H1 (cell line): ENCODE measurements around the gene PANX1. TPM values are rescaled to one million over a fixed set of nuclear protein-coding genes. Genes with fewer than 3 reads are reported as not detected.

Source experiments
- CTCF ChIA-PET: fragments of 300-600 bp; sonication (Branson Sonifier 250); formaldehyde crosslinking; loops from one replicate; lab custom pipeline; 2021; ENCODE audit not compliant: partially characterized antibody; lab: Charles Lee
- POLR2A ChIA-PET: fragments of 300-600 bp; sonication (Branson Sonifier 250); formaldehyde crosslinking; loops from one replicate; lab custom pipeline; 2021; ENCODE audit warnings: inconsistent platforms; ENCODE audit not compliant: partially characterized antibody; lab: Charles Lee
- DNase-seq, 2 experiments: peaks; one replicate each; pipeline versions ENCODE4 v3.0.0 to v3.0.0-alpha.2; 2010 to 2022; ENCODE audit warnings: low spot score in 2 of 2, low read depth in 1 of 2, mixed read lengths in 1 of 2
- FAIRE-seq: peaks from 2 replicates; lab custom pipeline; 2011; peaks lifted over from hg19 to GRCh38; lab: Jason Lieb, UNC
- H2AFZ ChIP-seq: 2 replicates; pipeline ENCODE4 v1.8.1; 2012; ENCODE audit warnings: low read length, inconsistent platforms
- H2AK5ac ChIP-seq: 2 replicates; pipeline ENCODE4 v1.6.1; 2013; ENCODE audit warnings: low read depth, low read length
- H2BK120ac ChIP-seq: replicated peaks from 2 replicates; pipeline ENCODE3; 2013; ENCODE audit warnings: low read depth, low read length, inconsistent platforms
- H2BK12ac ChIP-seq: 2 replicates; pipeline ENCODE4 v1.6.1; 2013; ENCODE audit warnings: low read depth, low read length
- H2BK15ac ChIP-seq: 2 replicates; pipeline ENCODE4 v1.6.1; 2013; ENCODE audit warnings: low read length
- H2BK20ac ChIP-seq: 2 replicates; pipeline ENCODE4 v1.6.1; 2013; ENCODE audit warnings: low read length
- H2BK5ac ChIP-seq: 2 replicates; pipeline ENCODE4 v1.6.1; 2013; ENCODE audit warnings: low read depth, low read length
- H3K14ac ChIP-seq: 2 replicates; pipeline ENCODE4 v1.6.1; 2013; ENCODE audit warnings: inconsistent platforms; ENCODE audit not compliant: insufficient read length
- H3K18ac ChIP-seq: 2 replicates; pipeline ENCODE4 v1.6.1; 2013; ENCODE audit warnings: low read length; ENCODE audit errors: extremely low read depth
- H3K23ac ChIP-seq: 2 replicates; pipeline ENCODE4 v1.6.1; 2013; ENCODE audit warnings: inconsistent platforms; ENCODE audit not compliant: insufficient read length
- H3K23me2 ChIP-seq: 2 replicates; pipeline ENCODE4 v1.6.1; 2013; ENCODE audit warnings: low read depth, low read length
- H3K27ac ChIP-seq: 2 replicates; pipeline ENCODE4 v1.6.1; 2011; ENCODE audit warnings: low read depth, low read length, inconsistent platforms
- H3K27me3 ChIP-seq, 4 experiments: replicated peaks in 1 of 4; 1 replicate in 1 of 4; 2 replicates in 3 of 4; pipeline versions ENCODE4 v1.6.1 to v1.8.1; 2011 to 2013; ENCODE audit warnings: low read length in 3 of 4, mild to moderate bottlenecking in 3 of 4, inconsistent platforms in 2 of 4, mixed read lengths in 2 of 4, moderate library complexity in 1 of 4; ENCODE audit not compliant: control insufficient read depth in 3 of 4, insufficient read depth in 3 of 4; ENCODE audit errors: extremely low read depth in 1 of 4
- H3K36me3 ChIP-seq, 4 experiments: 2 replicates each; pipeline versions ENCODE4 v1.6.1 to v1.8.1; 2011 to 2013; ENCODE audit warnings: mild to moderate bottlenecking in 4 of 4, low read length in 3 of 4, moderate library complexity in 2 of 4, control low read depth in 1 of 4, inconsistent platforms in 1 of 4; ENCODE audit not compliant: insufficient read depth in 4 of 4, control insufficient read depth in 2 of 4
- H3K4ac ChIP-seq: replicated peaks from 2 replicates; pipeline ENCODE3; 2013; ENCODE audit warnings: low read length, low read depth, mixed read lengths, inconsistent platforms; ENCODE audit not compliant: insufficient read length
- H3K4me1 ChIP-seq, 4 experiments: replicated peaks in 1 of 4; 1 replicate in 1 of 4; 2 replicates in 3 of 4; pipeline versions ENCODE4 v1.6.1 to v1.8.1; 2011 to 2013; ENCODE audit warnings: low read length in 3 of 4, inconsistent platforms in 2 of 4, mixed read lengths in 1 of 4; ENCODE audit not compliant: insufficient read depth in 4 of 4, control insufficient read depth in 3 of 4
- H3K4me2 ChIP-seq, 2 experiments: 2 replicates each; pipeline versions ENCODE4 v1.6.1 to v1.8.1; 2011 to 2013; ENCODE audit warnings: low read depth in 2 of 2, low read length in 2 of 2, control low read depth in 1 of 2, inconsistent platforms in 1 of 2, mild to moderate bottlenecking in 1 of 2; ENCODE audit not compliant: insufficient read depth in 1 of 2
- H3K4me3 ChIP-seq, 4 experiments: fragments of 200-600, 300-600 bp in 1 of 4; sonication (generic), shearing (Covaris generic), sonication (Bioruptor Twin) in 1 of 4; 2 replicates each; pipeline versions ENCODE4 v1.5.1 to v1.8.1; 2011 to 2016; ENCODE audit warnings: low read length in 4 of 4, low read depth in 3 of 4, control low read depth in 2 of 4, inconsistent platforms in 2 of 4, mild to moderate bottlenecking in 2 of 4, mixed read lengths in 1 of 4, moderate library complexity in 1 of 4; ENCODE audit not compliant: insufficient read depth in 2 of 4; ENCODE audit errors: extremely low read depth in 1 of 4
- H3K56ac ChIP-seq: replicated peaks from 2 replicates; pipeline ENCODE3; 2013; ENCODE audit warnings: low read depth, mild to moderate bottlenecking, mixed read lengths, low read length, inconsistent platforms; ENCODE audit not compliant: insufficient read length
- H3K79me1 ChIP-seq: 2 replicates; pipeline ENCODE4 v1.6.1; 2013; ENCODE audit warnings: low read depth, low read length, control low read depth
- H3K79me2 ChIP-seq, 2 experiments: 2 replicates each; pipeline versions ENCODE4 v1.6.1 to v1.8.1; 2012 to 2013; ENCODE audit warnings: low read length in 2 of 2, mild to moderate bottlenecking in 2 of 2, inconsistent platforms in 1 of 2; ENCODE audit not compliant: insufficient read depth in 2 of 2, control insufficient read depth in 1 of 2
- H3K9ac ChIP-seq, 4 experiments: replicated peaks in 1 of 4; 1 replicate in 1 of 4; 2 replicates in 3 of 4; pipeline versions ENCODE4 v1.6.1 to v1.8.1; 2011 to 2013; ENCODE audit warnings: low read depth in 3 of 4, low read length in 3 of 4, control low read depth in 2 of 4, mild to moderate bottlenecking in 2 of 4, moderate library complexity in 2 of 4, inconsistent platforms in 1 of 4; ENCODE audit errors: extremely low read depth in 1 of 4
- H3K9me3 ChIP-seq, 2 experiments: 2 replicates each; pipeline versions ENCODE4 v1.6.1 to v1.8.1; 2012 to 2013; ENCODE audit warnings: mild to moderate bottlenecking in 2 of 2, moderate library complexity in 2 of 2, control low read depth in 1 of 2, inconsistent platforms in 1 of 2, low read depth in 1 of 2, low read length in 1 of 2, mixed read lengths in 1 of 2; ENCODE audit not compliant: insufficient read depth in 2 of 2
- H4K20me1 ChIP-seq, 2 experiments: replicated peaks in 1 of 2; 2 replicates each; pipeline versions ENCODE3 to v1.8.1; 2011 to 2013; ENCODE audit warnings: inconsistent platforms in 2 of 2, low read length in 2 of 2, mild to moderate bottlenecking in 1 of 2; ENCODE audit not compliant: insufficient read depth in 2 of 2, control insufficient read depth in 1 of 2
- H4K5ac ChIP-seq: 2 replicates; pipeline ENCODE4 v1.6.1; 2013; ENCODE audit warnings: low read length, low read depth, mixed read lengths, inconsistent platforms; ENCODE audit not compliant: insufficient read length
- H4K8ac ChIP-seq: 2 replicates; pipeline ENCODE4 v1.8.0; 2013; ENCODE audit warnings: mild to moderate bottlenecking, moderate library complexity, low read length, inconsistent platforms; ENCODE audit not compliant: insufficient read depth; ENCODE audit errors: extremely low read depth
- H4K91ac ChIP-seq: replicated peaks from 2 replicates; pipeline ENCODE3; 2013; ENCODE audit warnings: low read length, mixed read lengths, inconsistent platforms; ENCODE audit not compliant: insufficient read length
- BCL11A ChIP-seq, 2 experiments: IDR thresholded peaks; one replicate each; pipeline ENCODE4 v1.6.1; 2011; ENCODE audit warnings: low read depth in 2 of 2, low read length in 2 of 2, mild to moderate bottlenecking in 2 of 2
- CTBP2 ChIP-seq: IDR thresholded peaks from 2 replicates; pipeline ENCODE4 v1.7.0; 2011; ENCODE audit warnings: borderline replicate concordance, mild to moderate bottlenecking, moderate library complexity, mixed read lengths, low read length; ENCODE audit not compliant: insufficient read depth, insufficient read length
- EGR1 ChIP-seq: IDR thresholded peaks from 2 replicates; pipeline ENCODE4 v1.6.1; 2011; ENCODE audit warnings: low read depth, low read length, borderline replicate concordance
- FOSL1 ChIP-seq: IDR thresholded peaks from 2 replicates; pipeline ENCODE4 v1.6.1; 2011; ENCODE audit warnings: mild to moderate bottlenecking, low read depth, low read length, moderate library complexity; ENCODE audit not compliant: insufficient read depth
- KDM1A ChIP-seq: fragments of 200-600, 300-600 bp; sonication (generic); IDR thresholded peaks from 2 replicates; pipeline ENCODE4 v1.7.1; 2016; ENCODE audit warnings: mild to moderate bottlenecking, low read length, borderline replicate concordance
- NRF1 ChIP-seq: IDR thresholded peaks from 2 replicates; pipeline ENCODE4 v1.6.1; 2011; ENCODE audit warnings: mild to moderate bottlenecking, low read depth, low read length, improper control_type of control experiment
- SAP30 ChIP-seq: fragments of 300-600 bp; sonication (generic); IDR thresholded peaks from 2 replicates; pipeline ENCODE4 v1.7.1; 2012; ENCODE audit warnings: low read length, moderate library complexity, mild to moderate bottlenecking, inconsistent platforms; ENCODE audit not compliant: insufficient read depth, insufficient replicate concordance
- SP4 ChIP-seq: IDR thresholded peaks from 2 replicates; pipeline ENCODE4 v1.6.1; 2012; ENCODE audit warnings: low read length, inconsistent platforms
- SRF ChIP-seq: IDR thresholded peaks from 2 replicates; pipeline ENCODE4 v1.6.1; 2011; ENCODE audit warnings: mild to moderate bottlenecking, low read depth, low read length, moderate library complexity
- TEAD4 ChIP-seq: IDR thresholded peaks from 2 replicates; pipeline ENCODE4 v1.6.1; 2012; ENCODE audit warnings: low read depth, low read length, inconsistent platforms, mixed read lengths
- WGBS, 2 experiments: shearing (Covaris generic) in 1 of 2; methylation state at CpG; one replicate each; pipeline versions ENCODE4 v1.1.6 to v1.1.7; 2013 to 2015; ENCODE audit warnings: low lambda C conversion rate in 2 of 2, mixed read lengths in 2 of 2, inconsistent platforms in 1 of 2, low coverage in 1 of 2, missing lambda C conversion rate in 1 of 2; ENCODE audit not compliant: insufficient replicate concordance in 2 of 2, insufficient coverage in 1 of 2, insufficient read length in 1 of 2; ENCODE audit errors: extremely low coverage in 1 of 2, missing lambda C conversion rate in 1 of 2; 5-methylcytosine and 5-hydroxymethylcytosine counted together
- polyA plus RNA-seq, 7 experiments: library from polyadenylated mRNA; depleted of rRNA in 3 of 7; stranded (reverse) in 5 of 7; unstranded in 2 of 7; fragments of >200 nt in 5 of 7; fragments of 200-250 nt in 2 of 7; gene quantifications; 1 replicate in 5 of 7; 2 replicates in 1 of 7; 4 replicates in 1 of 7; pipeline versions ENCODE4 v1.2.1 to v1.2.3, GENCODE V29; 2011 to 2013; ENCODE audit warnings: missing spikeins in 2 of 7, mixed read lengths in 2 of 7
- total RNA-seq: library from RNA; stranded (reverse); fragmentation: NEBNext Ultra II Directional; extraction: Animal tissue kit (Norgen Biotek cat#: 25700); gene quantifications from 2 replicates; pipeline ENCODE4 v1.2.1, GENCODE V29; 2021

The PANX1 gene
- total and polyA plus RNA-seq, 2 of the 8 experiments (the other 6 are each of a cell fraction or from before 2014, with no cell fraction given): 15.9 to 35.2 TPM

DNA sequence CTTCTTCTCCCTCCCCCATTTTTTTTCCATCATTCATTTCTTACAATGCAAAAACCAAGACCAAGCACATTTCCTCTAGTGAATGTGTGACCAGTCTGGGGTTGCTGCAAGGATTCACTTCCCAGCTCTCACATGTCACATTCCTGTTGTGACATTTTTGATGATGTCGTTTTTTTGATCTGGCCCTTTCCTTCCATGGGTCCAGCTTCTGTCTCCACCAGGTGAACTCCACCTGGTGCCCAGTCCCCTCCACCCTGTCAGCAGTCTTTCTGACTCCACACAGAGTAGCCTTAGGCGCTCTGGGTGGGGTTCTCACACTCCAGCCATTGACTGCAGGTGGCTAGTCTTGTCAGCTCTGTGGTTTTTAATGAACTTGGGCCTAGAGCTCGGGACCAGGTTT, 15.6 kb downstream of the PANX1 start:
- no peaks in the 10 kb centered on the region for H3K23me2 ChIP-seq
- no peak for TF ChIP-seq KDM1A
- no peak for TF ChIP-seq BCL11A (IDR thresholded peaks at IDR 0.05; ENCODE audit: low read depth in 2 of 2, low read length in 2 of 2)
- no peak for TF ChIP-seq NRF1
- TF ChIP-seq TEAD4: no peak
- no peak for TF ChIP-seq SRF
- no peak for TF ChIP-seq CTBP2
- TF ChIP-seq SP4: no peak
- TF ChIP-seq SAP30: no peak
- no peak for TF ChIP-seq EGR1
- no peak for TF ChIP-seq FOSL1
- no peak overlapping the region for H4K8ac ChIP-seq
- H3K9me3 ChIP-seq: no peaks in the 10 kb centered on the region
- ChIA-PET CTCF (interaction anchor here (1.1 to 2.1 kb wide), 5 partner anchors 9 to 238 kb away, joined by 3 to 7 read pairs (median 4); no protein-coding TSS in a partner anchor), POLR2A (interaction anchor here (0.9 to 1.2 kb wide), 3 partner anchors 13 to 19 kb away, joined by 3 to 6 read pairs (median 5); partner anchors contain the start of gene PANX1)
- H4K20me1 ChIP-seq: peaks cover 28 to 46% of the 10 kb centered on the region in 2 experiments
- peaks cover 0 to 3% (median 0%) of the 10 kb centered on the region in 4 experiments; a peak in 1 of 8 replicates for H3K36me3 ChIP-seq
- H2AFZ ChIP-seq: no peak overlapping the region
- peaks cover 33% of the 10 kb centered on the region for H3K79me1 ChIP-seq
- H3K4ac ChIP-seq: no peak overlapping the region
- H2BK12ac ChIP-seq: no peak overlapping the region
- peaks cover 5 to 31% (median 23%) of the 10 kb centered on the region in 4 experiments for H3K4me1 ChIP-seq
- no peak overlapping the region for H2BK120ac ChIP-seq
- no peak overlapping the region for H3K4me2 ChIP-seq
- H3K14ac ChIP-seq: no peak overlapping the region
- H3K27ac ChIP-seq: no peak overlapping the region
- H3K23ac ChIP-seq: no peak overlapping the region
- FAIRE-seq (no peak), DNase-seq (no peak)
- H3K4me3 ChIP-seq: no peak overlapping the region
- no peak overlapping the region for H2AK5ac ChIP-seq
- no peak overlapping the region for H2BK5ac ChIP-seq
- no peak overlapping the region for H2BK15ac ChIP-seq
- peaks cover 39 to 100% of the 10 kb centered on the region in 2 experiments for H3K79me2 ChIP-seq
- H4K91ac ChIP-seq: no peak overlapping the region
- no peak overlapping the region for H3K56ac ChIP-seq
- no peak overlapping the region for H3K9ac ChIP-seq
- H4K5ac ChIP-seq: no peak overlapping the region
- H2BK20ac ChIP-seq: no peak overlapping the region
- 89% methylated on average over 3 of the region's 3 CpGs; no CpG with 5 or more reads in 1 of the 2 experiments for whole genome bisulfite sequencing, 2 experiments
- H3K27me3 ChIP-seq: no peaks in the 10 kb centered on the region
- H3K18ac ChIP-seq: no peak overlapping the region
